NCI-H2196 treated with DMSO at 0.1 percent for 48 hours (cell line): ENCODE data around the gene CANT1.
A peak's percentile ranks its signal among the peaks of the same experiment; 100 is the strongest.
"Not testable (repeated sequence)": the region's sequence is repeated elsewhere in the genome, so short reads cannot be mapped to it uniquely, and the experiment has no call there.

Source experiments
- DNase-seq: peaks from one replicate; lab custom pipeline; 2025; ENCODE audit not compliant: unreplicated experiment; lab: John Stamatoyannopoulos, UW

Gene CANT1

DNA sequence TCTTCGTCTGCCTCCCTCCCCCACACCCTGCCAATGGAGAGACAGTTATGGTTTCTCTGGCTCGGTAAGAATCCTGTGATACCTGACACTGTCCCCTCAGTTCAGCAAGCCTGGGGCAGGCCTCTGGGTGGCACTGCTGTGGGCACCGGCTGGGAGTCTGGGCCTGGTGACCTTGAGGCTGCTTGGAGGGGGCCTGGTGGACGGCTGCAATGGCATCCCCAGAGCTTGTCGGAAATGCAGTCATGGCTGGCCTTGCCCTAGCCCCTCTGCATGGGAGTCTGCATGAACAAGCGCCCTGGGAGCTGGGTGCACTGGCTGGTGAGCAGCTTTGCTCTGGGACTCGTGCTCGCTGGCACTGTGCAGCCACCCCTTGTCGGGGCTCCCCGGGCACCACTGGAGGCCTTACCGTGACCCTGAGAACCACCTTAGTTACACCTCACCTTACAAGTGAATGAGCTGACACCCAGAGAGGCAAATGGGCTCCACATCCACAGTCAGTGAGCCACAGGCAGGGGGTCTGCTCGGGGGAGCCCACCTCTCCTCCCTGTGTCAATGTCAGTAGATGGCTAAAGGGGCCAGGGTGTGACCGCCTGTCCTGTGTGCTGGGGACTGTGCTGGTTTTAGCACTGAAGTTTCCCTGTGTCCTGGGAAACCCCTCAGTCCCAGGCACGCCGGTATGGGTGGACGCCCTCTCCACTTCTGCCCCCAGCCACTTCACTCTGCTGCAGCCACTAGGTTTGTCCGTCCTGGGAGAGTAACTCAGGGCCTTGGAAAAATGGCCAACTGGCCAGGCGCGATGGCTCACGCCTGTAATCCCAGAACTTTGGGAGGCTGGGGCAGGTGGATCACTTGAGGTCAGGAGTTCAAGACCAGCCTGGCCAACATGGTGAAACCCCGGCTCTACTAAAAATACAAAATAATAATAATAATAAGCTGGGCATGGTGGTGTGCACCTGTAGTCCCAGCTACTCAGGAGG, 31.3 kb downstream of the CANT1 start:
- DNase-seq = peak; percentile 22

DNA sequence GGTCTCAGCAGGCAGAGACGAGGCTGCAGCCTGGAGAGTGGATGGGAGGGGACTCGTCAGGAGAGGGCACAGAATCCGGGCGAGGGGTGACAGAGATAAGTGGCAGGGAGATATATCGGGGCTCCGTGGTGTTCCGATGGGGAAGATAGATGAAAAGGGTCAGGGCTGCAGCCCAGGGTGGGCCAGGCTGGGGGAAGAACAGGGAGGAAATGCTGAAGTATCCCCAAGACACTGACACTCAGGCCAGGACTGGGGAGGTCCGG, 32.0 kb downstream of the CANT1 start:
- no peak for DNase-seq

DNA sequence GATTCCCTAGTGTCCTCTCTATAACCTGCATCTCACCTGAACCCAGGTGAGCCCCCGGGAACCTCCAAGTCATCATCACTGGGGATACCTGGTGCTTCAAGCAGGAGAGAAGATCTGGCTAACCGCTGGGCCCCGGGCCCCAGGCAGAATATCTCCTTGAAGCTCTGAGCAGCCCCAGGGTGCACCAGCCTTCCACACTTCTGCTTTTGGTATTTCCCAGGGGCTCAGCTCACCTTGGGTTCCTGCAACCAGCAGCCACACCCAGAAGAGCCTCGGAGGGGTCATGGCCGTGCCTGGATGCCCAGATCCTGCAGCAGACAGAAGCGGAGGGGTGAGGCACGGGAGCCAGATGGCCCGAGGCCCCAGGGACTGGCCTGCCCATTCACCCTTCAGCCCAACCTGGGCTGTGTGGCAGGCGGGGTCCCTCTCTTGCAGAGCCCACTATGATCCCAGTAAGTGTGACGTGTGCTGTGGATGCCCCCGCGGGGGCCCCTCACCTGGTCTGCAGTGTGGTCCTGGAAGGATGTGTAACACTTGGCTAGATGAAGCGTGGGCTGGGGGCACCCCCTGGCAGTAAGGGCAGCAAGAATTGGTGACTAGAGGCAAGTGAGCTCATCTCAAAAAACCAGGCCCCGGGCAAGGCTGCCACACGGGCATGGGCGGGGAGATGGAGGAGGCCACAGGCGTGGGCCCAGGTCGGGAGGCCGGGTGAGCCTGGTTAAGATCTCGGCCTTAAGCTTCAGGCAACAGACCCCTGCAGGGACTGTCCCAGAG, 32.5 kb downstream of the CANT1 start:
- DNase-seq = no peak

DNA sequence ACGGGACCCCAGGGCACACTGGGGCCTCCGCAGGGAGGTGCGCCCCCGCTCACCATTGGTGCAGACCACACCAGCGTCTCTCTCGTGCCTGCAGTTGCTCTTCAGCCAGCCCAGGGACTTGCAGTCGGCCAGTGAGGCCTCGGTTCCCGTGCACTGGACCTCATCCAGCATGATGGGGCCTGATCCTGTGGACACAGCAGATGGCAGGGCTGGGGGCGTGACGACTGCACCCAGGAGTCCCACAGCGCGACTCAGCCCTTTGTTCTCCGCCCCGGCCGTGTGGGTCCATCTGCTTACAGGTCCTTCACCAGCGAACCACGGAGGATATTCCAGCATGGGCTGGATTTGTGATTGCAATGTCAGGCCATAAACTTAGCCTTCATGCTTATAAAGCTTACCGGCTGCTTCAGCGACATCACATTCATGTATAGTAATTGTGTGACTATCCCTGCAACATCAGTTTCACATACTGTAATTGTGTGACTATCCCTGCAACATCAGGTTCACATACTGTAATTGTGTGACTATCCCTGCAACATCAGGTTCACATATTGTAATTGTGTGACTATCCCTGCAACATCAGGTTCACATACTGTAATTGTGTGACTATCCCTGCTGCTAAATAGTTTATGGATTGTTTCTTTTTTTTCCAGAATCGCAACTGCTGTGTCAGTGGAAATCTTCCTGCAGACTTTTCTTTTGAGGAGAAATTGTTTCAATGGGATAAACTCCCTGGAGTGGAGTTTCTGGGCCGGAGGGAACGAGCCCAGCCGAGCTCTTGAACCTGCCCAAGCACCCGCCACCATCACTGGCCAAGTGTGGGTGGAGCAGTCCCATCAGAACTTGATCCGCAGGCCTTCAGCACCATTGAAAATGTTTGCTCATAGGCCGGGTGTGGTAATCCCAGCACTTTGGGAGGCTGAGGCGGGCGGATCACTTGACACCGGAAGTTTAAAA, 34.7 kb downstream of the CANT1 start:
- DNase-seq = peak; percentile 75

DNA sequence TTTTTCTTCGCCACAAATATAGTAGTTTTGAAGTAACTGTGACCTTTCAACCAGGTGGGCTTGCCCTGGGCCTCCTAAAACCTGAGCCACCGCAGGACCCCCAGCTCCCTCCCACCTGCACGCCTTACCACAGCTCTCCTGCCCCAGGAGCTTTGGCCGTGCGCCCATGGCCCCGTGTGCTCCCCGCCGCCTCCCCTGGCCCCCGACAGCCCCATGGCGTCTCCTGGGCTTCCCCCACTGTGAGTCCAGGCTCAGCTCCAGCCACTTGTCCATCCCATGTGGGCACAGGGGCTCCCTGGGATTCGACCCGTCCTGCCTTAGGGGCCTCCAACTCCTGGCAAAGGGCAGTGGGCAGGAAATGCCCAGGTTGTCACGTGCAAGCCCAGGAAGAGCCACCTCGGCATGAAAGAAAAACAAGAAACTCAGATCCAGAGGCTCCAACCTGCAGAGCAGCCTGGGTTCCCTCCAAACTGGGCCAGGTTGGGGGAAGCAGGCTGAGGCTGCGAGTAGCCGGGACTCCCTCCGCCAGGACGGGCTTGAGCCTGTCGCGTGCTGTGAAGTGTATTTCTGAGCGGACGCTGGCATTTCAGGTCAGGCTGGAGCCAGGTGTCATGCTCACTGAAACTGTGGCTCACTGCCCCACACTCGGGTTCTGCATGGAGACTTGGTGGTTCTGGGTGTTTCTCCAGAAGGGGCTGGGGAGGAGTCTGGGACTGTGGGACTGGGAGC, 35.6 kb downstream of the CANT1 start:
- DNase-seq = no peak

DNA sequence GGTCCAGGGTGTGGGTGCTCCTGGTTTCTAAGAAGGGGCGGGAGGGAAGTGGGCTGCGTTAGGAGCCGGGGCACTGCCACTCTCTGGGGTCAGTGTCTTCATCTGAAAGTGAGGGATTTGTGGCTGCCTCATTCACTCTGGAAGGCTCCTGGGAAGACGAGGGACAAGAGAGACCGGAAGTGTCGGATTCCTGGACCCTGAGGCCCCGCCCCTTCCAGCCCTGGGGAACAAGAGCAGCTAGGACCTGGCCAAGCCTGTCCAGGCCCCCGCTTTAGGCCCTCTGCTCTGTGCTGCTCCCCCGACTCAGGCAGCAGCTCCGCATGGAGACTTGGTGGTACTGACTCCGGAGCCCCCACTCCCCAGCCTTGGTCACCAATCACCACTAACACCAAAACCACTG, 36.4 kb downstream of the CANT1 start:
- no peak for DNase-seq

DNA sequence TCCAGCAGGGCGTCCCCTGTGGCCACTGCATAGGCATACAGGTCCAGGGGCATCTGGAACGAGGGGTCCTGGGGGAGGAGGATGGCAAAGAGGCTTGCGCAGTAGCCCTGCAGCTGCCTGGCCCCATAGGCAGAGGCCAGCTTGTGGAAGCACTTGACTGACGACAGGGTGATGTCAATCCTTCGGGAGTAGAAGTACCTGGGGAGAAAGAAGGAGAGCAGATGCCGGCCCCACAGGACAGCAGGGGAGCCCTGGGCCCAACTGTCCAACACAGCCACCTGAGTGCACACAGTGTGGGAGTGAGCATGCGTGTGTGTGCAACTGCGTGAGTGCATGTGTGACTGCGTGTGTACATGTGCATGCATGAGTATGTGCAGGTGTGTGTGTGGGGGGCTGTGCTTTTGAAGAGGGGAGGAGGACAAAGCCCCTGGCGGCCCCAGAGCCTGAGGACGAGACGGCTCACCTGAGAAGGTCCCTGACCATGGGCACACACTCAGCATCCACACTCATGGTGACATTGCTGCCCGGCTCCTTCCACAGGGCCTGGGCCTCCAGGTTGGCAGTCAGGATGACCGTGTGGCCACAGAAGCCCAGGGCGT, 37.0 kb downstream of the CANT1 start:
- DNase-seq = no peak

DNA sequence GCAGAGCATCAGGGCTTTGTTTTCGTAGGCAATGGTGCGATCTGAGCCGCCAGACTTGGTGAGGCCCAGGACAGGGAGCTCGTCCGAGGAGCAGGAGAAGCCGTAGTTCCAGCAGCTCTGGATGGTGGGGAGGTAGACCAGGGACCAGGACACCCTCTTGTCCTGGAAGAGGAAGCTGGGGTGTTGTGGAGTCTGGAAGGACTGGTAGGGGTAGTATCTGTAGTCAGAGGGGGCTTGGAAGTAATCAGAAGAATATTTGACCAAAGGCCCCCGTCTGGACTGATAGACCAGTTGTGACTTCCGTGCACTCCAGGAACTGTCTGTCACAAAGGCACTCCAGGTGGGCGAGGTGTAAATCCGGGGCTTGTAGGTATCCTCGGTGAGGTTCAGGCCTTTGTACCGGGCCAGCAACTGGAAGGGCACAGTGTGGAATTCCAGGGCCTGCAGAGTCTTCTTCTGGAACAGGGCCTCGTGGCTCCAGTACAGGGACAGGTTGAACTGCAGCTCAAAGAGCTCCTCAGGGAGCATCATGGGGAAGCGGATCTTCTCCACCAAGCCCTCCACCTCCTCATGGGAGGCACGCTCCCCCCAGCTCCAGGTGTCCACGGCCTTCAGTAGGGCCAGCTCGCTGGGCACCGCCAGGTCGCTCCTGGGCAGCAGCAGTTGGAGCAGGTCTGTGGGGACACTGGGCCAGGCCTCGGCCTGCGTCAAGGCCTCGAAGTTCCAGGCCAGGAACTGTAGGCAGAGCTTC, 37.6 kb downstream of the CANT1 start:
- no peak for DNase-seq

DNA sequence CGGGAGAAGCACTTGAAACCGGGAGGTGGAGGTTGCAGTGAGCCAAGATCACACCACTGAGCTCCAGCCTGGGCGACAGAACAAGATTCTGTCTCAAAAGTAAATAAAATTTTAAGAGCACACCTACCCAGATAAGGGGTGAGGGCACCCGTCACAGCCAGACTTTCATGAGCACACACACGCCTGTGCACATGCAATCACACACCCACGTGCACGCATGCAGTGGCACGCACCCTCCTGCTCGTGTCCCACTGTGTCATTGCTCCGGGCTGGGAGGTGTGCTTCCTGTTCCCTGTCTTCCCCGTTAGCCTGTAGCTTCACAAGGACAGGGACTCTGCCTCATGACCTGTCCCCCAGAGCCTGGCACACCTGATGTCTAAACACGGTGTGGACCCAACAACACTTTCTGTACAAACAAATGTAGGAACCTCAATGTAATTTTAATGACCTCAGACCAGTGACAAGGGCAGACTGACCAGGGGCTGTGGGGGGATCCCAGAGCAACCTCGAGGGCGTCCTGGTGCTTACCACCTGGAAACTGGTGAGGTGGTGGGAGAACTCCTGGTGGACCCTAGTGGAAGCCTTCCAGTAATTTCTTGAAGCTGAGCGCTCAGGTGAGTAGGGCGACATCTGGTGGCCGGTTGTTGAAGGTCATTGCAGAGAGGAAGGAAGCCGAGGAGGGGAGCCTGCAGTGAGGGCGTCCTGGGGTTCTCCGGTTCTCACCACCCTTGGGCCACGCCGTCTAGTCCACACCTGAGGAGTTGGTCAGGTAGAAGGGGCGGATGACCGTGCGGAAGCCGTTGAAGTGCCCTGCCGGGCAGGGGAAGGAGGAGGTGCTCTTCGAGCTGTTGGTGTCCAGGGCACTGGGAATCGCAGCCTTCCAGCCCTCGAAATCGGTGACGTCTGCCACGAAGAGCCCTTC, 38.5 kb downstream of the CANT1 start:
- peak; percentile 63 for DNase-seq

DNA sequence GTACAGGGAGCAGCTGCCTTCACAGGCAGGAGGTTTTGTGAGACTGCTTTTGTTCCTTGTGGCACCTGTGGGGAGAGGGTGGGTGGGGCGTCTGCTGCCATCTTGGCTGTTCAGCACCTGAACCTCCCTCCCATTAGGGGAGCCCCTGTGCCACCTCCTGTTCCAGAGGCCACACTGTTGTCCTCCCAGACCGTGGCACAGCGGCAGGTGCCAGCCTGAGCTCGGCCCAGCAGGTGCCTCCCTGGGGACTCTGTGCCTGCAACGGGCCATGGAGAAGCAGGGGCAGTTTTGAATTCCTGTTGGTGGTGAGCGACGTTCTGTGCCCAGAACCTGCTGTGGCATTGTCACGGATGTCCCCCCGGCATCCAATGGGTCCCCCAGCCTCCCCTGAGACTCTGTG, 39.7 kb downstream of the CANT1 start:
- no peak for DNase-seq

DNA sequence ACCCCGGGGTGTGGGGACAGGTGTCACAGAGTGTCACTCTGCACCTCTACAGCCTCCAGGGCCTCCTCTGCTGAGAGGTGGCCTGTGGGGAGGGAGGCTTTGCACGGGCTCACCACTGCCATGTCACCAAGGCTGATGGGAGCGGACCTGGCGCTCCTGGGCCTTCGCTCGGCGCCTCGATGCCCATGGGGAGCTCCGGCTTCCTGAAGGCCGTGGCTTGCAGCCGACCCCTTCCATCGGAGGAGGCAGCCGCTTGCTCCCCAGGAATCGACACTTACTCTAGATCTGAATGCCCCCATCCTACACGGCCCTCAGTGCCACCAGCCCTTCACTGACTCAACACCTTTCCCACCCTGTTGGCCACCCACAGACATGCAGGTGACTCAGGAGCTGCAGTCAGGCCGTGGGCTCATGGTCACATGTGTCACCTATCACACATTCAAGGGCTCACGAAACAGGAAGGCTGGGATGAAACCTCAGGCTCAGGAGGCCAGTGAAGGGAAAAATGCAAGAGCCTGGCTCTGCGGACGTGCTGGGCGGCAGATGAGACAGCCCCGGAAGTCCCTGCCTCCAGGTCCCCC, 41.7 kb downstream of the CANT1 start:
- no peak for DNase-seq

DNA sequence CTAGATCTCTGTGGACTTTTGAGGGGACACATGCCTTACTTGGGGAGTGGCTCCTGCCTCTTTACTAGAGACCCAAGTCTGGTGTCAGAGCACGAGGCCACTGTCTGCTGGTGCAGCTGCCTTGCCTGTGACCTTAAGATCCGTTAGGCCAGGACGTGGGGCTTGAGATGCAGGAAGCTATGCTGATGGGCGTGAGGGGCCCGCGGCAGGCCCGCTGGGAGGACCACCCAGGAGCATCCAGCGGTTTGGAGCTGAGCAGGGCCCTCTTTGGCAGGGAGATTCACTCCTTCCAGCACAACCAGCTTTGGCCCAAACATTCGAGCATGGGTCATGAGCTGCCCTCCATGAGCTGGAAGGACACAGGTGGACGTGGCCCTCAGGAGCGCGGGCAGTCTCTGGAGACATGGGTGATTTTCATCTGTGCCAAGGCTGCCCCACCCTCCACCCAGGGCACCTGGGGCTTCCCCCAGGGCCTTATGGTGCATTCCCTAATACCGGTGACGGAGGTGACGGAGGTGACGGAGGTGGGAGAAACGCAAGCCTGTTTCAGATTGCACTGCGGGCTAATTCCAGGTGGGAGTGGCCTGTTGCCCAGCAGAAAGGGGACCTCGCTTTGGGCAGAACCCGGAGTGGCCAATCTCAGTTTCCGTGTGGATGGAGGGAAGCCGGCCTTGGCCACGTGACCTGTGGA, 42.5 kb downstream of the CANT1 start:
- no peak for DNase-seq

DNA sequence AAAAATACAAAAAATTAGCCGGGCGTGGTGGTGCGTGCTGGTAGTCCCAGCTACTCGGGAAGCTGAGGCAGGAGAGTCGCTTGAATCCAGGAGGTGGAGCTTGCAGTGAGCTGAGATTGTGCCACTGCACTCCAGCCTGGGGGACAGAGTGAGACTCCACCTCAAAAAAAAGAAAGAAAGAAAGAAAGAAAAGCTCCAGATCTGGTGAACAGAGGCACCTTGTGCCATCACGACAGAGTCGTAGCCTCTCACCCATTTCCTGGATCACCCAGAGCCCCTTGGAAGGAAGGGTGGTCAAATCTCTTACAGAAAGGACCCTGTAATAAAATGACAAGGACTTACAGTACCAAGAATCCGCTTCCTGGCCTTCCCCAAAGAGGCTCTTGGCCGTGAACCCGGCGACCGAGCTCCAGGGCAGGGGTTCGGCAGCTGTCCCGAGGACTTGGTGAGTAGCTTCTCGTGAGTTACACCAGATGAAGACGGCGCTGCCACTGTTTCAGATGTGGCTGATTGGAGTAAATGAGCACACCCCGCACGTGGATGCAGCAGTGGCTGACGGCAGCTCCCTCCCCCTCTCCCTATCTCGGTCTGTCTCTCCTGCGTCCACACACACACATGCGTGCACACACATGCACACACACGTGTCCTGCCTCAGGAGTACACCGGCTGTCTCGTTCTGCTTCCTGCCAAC, 43.3 kb downstream of the CANT1 start:
- no peak for DNase-seq

DNA sequence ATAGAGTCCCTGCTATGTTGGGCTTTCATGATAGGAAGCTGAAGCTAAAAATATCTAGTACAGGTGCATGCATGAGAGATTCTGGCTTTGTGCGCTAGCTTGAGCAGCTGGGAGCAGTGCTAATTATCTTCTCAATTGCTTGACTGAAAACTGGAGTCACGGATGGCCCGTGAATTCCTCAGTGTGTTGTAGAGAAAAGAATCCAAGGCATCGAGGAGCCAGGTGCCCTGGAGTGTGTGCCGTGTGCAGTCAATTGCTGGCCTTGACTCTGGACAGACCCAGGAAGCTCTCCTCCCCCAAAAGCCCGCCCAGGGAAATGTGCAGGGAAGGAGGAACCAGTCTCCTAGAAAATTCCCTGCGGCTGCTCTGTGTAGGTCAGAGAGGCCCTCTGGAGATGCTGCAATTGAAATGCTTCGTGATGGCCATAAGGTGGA, 44.1 kb downstream of the CANT1 start:
- peak; percentile 58 for DNase-seq

DNA sequence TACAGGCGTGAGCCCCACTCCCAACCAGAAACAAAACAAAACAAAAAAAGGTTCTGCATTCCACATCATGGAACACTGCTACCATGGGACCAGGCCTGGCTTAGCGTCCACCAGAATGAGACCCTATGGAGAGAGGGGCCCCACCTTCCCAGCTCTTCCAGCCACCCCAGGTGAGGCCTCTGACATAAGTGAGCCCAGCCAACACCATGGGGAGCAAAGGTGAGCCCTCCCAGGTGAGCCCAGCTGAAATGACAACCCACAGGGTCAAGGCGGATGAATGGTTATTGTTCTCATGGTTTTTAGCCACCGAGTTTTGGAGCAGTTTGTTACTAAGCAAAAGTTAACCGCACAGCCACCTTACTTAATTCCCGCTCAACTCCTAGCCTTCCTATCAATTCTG, 46.2 kb downstream of the CANT1 start:
- DNase-seq = no peak

DNA sequence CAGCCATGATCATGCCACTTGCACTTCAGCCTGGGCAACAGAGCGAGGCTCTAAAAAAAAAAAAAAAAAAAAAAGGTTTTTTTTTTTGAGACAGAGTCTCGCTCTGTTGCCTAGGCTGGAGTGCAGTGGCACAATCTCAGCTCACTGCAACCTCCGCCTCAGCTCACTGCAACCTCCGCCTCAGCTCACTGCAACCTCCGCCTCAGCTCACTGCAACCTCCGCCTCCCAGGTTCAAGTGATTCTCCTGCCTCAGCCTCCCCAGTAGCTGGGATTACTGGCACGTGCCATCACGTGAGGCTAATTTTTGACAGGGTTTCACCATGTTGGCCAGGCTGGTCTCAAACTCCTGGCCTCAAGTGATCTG, 46.6 kb downstream of the CANT1 start:
- not testable (repeated sequence) for DNase-seq
